GM19351 (cell line): ENCODE data around the gene MEF2C.
"Not testable (repeated sequence)": the region's sequence is repeated elsewhere in the genome, so short reads cannot be mapped to it uniquely, and the experiment has no call there.

ENCODE experiments used
- ATAC-seq: cut with Tn5 transposase; IDR thresholded peaks from one replicate; pipeline ENCODE4 v1.9.1; 2021; ENCODE audit warnings: mild to moderate bottlenecking, moderate library complexity; ENCODE audit not compliant: unreplicated experiment

Gene MEF2C

DNA sequence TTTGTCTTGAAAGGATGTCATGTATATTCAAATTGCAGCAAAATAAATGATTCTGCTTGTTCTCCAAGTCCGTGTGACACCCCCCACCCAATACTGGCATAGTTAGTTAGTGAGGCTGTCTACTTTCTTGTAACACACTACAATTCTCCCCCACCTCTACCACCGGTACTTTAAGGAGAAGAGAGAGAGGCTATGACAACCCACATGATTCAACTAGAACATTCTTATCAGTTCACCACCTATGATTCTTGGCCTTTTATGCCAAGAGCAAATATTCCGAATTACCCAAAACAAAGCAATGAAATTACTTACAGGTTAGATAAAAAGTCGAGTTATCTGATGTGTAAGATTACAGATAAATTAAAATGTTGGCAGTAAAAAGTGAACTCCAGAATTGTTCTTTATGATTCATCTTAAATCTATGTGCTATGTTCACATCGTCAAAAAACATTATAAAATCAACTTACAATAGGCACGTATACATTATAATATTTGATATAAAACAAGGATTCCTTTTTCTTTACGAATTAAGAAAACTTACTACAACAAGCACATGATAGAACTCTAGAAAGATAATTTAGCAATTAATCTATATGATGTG, 14.4 kb downstream of the MEF2C start:
- no peak for ATAC-seq

DNA sequence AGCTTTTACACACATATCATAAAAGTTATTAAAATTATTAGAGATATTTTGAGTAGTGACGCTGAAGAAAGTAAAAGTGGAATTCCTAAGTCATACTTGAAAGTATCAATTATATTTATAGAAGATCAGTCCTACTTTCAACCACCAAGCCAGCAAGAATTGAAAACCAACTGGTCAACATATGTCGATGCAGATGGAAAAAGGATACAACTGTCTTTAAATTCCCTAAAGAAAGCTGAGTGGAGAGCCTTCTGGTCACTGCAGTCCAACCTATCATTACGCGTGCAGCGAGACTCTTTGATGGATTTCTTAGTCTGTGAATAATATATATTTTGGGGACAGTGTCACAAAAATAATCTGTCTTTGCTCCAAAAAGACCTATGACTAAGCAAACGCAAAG, 15.3 kb downstream of the MEF2C start:
- no peak for ATAC-seq

DNA sequence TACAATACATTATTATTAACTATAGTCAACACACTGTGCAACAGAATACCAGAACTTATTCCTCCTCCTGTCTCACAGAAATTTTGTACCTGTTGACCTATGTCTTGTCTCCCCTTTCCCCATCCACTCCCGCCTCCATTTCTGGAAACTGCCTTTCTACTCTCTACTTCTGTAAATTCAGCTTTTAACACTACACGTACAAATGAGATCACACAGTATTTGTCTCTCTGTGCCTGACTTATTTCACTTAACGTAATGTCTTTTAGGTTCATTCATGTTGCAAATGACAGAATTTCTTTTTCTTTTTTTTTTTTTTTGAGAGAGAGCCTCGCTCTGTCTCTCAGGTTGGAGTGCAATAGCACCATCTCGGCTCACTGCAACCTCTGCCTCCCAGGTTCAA, 19.5 kb downstream of the MEF2C start:
- ATAC-seq: no peak

DNA sequence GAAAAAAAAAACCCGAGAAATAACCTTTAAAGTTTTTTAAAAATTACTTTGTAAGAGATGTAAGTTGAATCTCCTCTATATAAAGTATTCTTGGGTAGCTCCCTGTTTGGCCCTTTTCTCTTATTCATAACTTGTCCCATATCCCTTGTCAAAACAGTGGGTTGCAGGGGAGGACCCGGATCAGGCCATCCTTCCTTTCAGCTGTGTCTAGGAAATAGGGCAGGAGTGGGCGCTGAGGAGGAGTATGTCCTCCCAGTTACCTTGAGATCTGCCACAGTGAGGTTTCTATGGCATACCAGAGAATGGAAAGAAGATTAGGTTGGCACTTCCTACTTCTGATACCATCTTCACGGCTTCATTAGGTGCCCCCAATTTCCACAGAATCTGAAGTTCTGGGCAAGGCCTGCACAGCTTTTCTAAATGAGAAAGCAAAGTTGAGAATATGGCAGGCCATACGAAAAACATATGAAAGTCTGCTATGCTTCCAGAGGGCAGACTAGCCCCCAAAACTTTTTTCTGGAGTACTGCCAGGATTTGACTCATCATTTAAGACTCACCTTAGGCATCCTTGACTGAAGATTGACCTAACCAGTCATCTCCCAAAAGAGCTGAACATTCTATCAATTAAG, 20.3 kb downstream of the MEF2C start:
- ATAC-seq: no peak

DNA sequence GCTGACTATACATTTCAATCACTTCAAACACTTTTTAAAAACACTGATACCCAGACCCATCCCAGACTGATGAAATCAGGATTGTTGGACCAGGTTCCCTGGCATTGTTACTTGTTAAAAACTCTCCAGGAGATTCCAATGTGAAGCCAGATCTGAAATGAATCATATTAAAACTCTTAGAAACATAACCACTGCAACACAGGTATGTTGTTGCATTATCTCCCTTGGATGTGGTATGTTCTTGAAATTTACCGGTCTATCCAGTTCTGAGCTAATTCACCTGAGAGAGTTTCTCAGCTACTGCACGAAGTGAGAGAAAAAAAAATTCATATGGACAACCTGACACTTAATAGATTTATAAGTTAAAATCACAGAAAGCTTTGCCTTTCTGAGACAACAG, 21.8 kb downstream of the MEF2C start:
- no peak for ATAC-seq

DNA sequence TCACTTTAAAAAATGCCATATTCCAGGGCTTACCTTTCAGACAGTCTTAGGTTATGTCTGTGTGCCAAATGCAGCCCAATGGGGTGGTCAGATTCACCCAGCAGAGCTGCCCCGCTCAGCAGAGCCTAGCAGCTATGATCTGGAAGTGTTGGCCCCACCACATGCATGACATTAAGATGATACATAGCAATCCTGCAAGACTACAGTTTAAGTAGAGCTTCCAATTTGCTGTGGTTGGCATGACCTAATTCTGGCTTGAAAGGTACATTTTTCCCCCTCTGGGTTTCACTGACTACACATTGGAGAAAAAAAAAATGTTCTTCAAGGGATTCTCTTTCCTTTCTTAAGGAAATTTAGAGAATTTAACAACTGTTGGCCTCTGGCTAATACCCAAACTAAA, 22.5 kb downstream of the MEF2C start:
- ATAC-seq: no peak

DNA sequence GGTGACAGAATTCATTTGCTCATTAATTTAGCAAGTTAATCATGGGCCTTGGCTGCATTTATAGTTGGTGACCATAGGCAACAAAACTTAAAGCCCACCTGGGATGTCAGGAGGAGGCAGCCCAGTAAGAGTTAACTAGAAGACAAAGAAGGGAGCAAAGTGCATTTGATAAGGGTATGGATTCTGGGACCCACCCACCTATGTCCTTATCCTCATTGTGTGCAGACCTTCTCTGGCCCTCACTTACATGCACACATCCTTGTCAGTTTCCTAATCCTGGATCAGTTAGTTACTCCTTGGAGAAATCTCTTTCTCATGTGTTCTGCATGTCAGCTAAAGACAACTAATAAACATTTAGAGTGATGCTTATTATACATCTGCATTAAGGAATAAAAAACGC, 24.6 kb downstream of the MEF2C start:
- no peak for ATAC-seq

DNA sequence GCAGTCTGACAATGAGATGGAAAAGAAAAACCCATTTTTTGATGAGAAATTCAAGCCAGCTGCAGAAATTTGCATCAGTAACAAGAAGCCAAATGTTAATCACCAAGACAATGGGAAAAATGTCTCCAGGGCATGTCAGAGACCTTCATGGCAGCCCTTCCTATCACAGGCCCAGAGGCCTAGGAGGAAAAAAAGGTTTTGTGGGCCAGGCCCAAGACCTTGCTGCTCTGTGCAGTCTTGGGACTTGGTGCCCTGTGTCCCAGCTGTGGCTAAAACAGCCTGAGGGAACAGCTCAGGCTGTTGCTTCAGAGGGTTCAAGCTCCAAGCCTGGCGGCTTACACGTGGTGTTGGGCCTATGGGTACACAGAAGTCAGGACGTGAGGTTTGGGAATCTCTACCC, 26.6 kb downstream of the MEF2C start:
- ATAC-seq: not testable (repeated sequence)

DNA sequence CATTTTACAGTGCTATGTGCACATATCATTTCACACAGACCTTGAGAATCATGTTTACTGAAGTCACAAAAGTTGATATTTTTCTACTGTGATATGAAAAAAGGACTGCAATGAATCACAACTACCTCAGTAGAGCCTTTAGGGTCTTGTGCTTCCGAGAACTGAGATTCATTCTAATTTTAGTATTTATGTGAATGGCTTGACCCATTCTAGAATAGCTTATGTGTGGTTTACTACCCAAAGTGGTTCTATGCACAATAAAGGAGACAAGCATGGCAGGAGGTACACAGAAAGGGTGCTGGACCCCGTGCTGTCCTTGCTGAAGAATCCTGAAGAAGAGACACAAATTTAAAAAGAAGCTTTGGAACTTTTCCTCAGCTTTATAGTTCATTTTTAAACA, 28.2 kb downstream of the MEF2C start:
- ATAC-seq: peak; percentile 69

DNA sequence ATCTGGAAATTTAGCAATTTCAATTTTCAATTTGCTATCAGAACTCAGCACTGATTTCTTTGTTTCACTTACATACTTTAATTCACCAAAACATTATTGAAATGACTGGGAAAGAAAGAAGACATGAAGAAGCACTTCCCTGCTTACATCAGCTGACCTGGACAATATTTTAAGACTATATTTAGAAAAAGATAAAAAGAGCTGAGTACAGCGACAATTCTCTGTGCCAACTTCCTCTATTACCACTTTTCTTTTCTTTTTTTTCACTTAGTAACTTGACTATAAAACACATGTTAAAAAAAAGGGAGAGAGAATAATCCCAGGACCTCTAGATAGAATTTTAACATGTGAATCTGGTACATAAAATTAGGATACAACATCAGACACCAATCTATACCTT, 35.6 kb downstream of the MEF2C start:
- no peak for ATAC-seq

DNA sequence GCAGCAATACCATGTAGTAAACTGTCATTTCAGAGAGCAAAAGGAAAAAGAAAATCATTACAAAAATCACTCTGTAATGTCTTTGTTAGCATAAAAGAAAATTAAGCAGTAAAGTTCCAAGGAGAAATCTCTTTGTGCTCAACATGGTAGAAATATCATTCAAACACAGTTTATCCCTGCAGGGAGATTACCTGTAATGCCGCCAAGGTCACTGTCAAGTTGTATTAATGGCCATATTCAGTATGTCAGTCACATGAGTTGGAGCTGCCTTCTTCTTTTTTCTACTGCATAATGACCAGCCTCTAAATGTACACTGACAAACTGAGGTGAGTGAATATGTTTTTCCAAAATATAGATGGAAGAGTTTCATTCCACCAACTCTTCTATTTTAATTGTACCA, 36.5 kb downstream of the MEF2C start:
- no peak for ATAC-seq

DNA sequence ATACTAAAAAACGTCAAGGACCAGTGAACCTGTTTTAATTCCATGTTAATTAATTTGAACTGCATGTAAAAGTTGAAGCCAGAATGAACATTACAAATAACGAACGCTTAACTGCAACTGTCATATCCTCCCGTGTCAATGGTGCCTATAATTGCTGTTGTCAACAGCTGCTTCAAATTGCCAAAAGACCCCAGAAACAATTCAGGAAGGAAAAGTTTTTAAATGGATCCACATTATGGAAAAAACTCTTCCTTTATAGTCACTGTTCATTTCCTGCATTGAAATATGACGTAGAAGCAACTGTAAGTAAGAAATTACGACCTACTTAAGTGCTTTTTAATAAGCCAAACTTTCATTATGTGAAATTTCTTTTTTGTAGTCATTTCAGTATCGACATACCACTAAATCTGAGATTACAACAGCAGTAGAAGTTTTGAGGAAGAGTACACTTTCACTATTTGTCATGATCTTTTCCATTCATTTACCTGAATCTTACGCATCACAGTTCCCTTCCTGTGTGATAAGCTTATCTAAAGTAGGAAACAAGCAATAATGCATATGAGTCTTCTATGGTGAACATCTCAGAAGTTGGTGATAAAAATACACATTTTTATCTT, 37.8 kb downstream of the MEF2C start:
- peak; percentile 89 for ATAC-seq

DNA sequence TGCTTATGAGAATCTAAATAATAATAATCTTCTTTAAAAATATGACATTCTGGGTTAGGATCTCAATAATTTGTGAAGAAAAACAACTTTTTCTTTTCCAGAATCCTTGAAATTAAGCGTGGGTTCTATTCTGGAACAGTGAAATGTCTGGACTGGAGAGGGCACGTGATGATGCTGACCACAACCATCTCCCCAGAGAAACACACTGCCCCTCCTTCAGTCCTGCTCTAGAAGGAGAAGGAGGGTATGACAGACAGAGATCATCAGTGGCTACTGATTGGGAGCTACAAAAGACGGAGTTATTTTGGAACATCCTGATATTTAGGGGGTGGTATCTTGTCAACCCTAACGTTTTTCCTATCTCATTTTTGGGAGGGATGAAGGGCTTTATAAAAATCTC, 40.2 kb downstream of the MEF2C start:
- no peak for ATAC-seq

DNA sequence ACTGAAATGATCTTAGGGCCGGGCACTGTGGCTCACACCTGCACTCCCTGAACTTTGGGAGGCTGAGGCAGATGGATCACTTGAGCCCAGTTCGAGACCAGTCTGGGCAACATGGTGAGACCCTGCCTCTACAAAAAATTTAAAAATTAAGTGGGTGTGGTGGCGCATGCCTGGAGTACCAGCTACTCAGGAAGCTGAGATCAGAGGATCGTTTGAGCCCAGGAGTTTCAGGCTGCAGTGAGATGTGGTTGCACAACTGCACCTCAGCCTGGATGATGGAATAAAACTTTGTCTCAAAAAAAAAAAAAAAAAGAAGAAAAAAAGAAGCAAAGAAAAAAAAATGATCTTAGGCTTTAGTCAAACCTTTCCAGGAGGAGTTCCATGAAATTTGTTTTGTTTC, 41.8 kb downstream of the MEF2C start:
- no peak for ATAC-seq

DNA sequence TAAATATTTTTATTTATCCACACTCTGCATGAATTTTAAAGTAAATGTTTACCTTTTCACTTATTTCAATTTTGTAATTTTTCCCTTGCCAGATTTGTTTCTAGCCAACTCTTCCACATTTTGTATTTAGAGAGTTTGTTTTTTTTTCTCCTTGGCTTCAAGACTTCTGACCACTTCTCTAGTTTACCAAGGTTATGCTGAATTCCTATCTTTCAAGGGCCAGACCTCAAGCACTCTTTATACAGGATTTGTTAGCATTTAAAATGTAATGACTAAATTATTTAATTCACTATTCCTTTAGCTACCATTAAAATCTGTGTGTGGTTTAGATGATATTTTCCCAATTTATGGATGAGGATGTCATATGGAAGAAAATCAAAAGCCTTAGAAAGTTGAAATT, 42.5 kb downstream of the MEF2C start:
- ATAC-seq: no peak

DNA sequence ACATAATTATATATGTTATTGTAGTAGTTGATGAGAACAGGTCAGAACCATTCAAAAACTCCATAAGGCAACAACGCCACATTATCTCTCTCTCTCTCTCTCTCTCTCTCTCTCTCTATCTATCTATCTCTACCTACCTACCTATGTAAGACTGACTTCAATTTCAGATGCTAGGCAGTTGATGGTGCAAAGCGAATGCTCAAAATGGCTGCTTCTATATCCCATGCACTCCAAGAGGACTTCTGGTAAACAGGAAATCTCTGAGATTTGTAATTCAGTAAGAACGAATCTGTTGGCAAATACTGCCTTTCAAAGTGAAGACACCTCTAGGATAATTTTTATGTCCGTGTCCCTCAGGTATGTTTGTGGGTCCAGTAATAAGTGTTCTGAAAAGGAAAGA, 43.7 kb downstream of the MEF2C start:
- no peak for ATAC-seq

DNA sequence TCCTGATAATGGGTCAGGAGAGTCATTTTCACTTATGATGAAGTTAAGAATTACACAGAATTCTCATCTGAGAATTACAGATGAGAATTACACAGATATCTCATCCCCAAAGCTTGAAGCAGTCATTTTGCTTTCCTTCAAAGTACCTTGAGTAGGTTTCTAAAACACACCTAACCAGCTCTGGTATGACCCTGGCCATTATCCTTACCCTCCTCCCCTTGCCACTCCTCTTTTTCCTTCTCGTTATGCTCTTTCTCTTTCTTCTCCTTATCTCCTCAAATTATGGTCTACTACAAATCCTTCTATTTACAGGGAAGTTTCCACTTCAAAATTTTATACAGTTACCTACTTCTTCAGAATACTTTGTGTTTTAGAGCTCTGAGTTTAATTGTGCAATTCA, 44.5 kb downstream of the MEF2C start:
- no peak for ATAC-seq

DNA sequence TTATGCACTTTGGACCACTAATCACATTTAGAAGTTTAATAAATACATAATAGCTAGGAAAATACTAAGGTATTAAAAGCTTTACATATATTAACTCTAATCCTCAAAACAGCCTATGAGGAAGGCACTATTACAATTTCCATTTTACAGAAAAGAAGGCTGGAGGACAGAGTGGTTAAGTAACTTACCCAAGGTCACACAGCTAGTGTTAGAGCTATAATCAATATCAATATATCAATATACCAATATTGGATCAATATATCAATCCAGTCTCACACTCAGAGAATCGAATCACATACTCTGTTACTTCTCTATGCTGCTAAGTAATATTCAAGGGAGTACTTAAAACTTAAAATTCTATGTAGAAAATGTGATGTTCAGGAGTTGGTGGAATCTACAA, 45.2 kb downstream of the MEF2C start:
- ATAC-seq: no peak

DNA sequence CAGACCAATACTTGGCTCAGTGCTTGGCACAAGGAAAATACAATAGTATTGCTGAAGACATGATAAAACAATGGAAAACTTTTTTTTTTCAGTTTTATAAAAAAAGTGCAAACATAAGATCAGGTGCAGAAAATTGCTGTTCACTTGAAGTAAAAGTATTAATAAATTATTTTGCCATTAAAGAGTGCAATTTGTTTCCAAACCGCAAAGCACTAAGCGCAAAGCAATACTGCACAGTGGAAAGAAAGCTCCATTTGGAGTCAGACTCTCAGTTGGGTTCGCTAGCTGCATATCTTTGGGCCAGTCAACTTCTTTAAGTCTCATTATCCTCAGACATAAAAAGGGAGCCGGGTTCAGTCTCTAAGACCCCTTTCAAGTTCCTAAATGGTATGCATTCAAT, 45.8 kb downstream of the MEF2C start:
- ATAC-seq: no peak

DNA sequence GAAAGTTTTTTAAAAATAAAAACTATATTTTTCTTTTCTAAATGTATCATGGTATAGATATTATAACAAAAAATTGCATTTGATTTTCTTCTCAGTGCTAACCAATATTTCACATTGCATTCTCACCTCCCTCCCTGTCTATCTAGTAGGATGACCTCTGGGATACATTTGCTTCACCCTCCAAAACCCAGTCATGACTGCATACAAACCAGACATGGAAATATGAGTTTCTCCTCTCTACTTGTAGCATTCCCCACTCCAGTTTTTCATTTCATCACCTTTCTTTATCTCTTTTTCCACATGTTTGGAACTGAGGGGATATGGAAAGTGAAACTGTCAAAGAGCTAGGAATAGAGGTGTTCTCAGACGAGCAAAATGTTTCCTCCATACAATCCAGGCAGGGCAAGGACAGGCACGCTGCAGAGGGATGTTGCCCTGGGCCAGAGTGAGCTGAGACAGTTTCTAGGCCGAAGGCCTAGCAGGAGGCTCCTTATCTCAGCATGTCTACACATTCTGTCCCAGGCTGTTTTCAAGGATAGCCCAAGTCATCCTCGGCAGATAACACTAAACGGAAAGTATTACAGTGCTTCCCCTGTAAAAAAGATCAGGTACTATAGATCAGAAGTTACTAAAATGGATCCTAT, 46.7 kb downstream of the MEF2C start:
- no peak for ATAC-seq

DNA sequence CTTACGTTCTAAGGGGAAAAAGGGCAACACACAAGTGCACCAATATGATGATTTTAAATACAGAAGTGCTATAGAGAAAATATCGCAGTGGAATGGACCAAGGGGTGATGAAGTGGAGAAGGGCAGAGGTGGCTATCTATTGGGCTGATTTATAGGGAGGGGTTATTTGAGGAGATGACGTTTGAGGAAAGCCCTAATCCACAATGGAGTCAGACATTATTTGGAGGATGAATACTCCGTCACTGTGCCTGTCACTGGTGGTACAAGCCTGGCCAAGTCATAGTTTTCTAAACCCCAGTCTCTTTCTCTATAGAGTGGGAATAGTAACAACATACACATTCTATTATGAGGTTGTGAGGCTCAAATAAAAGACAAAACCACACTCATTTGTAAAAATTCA, 48.5 kb downstream of the MEF2C start:
- no peak for ATAC-seq

DNA sequence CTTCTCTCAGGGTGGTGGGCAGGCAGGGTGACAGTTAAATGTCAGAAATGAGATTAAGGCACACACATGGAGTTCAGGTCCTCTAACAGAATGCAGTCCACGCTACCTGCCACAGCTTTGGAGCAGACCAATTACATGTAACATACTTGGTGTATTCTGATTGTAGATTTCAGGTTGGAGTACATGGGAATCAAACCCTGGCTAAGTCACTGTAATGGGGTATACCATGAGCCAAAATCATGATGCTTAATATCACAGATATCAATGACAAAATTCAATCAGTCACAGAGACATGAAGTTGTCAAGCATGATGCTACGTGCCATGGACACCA, 48.9 kb downstream of the MEF2C start:
- ATAC-seq: no peak
